HUES48 (cell line): Measurements from ENCODE around the gene RAPGEF4.
"Not testable (repeated sequence)": the region's sequence is repeated elsewhere in the genome, so short reads cannot be mapped to it uniquely, and the experiment has no call there.

Source experiments
- H3K27ac ChIP-seq: one replicate; pipeline ENCODE4 v1.7.0; 2013; ENCODE audit warnings: low read depth, low read length, inconsistent platforms
- H3K27me3 ChIP-seq: 2 replicates; pipeline ENCODE4 v1.6.1; 2013; ENCODE audit warnings: mild to moderate bottlenecking, low read length; ENCODE audit not compliant: control insufficient read depth, insufficient read depth
- H3K36me3 ChIP-seq: 2 replicates; pipeline ENCODE4 v1.6.1; 2013; ENCODE audit warnings: low read length; ENCODE audit not compliant: control insufficient read depth, insufficient read depth
- H3K4me1 ChIP-seq: 2 replicates; pipeline ENCODE4 v1.6.1; 2013; ENCODE audit warnings: mild to moderate bottlenecking, low read length; ENCODE audit not compliant: control insufficient read depth, insufficient read depth
- H3K4me3 ChIP-seq: 2 replicates; pipeline ENCODE4 v1.5.1; 2013; ENCODE audit warnings: mild to moderate bottlenecking, low read depth, low read length
- H3K9ac ChIP-seq: 2 replicates; pipeline ENCODE4 v1.6.1; 2013; ENCODE audit warnings: mild to moderate bottlenecking, low read depth, low read length, moderate library complexity
- H3K9me3 ChIP-seq: 2 replicates; pipeline ENCODE4 v1.6.1; 2013; ENCODE audit warnings: low read length; ENCODE audit not compliant: control insufficient read depth, insufficient read depth

RAPGEF4 gene

DNA sequence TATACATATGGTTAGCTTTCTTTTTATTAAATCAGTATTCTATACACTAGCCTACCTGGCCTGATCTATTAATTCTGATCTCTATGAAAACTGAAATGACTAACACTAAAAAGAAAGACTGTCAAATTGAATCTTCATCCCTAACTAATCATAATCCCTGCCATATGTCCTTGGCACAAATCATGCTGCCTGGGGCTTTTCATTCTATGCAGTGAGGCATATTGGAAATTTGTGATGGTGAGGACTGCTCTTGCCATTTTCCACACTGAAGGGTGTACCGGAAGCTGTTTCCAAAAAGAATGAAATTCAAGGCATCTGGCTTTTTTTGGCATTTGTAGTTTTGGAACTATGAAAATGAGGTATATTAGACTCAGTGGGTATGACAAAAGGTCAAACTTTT is 39.7 kb downstream of the RAPGEF4 start:
- H3K4me3 ChIP-seq, result no peak overlapping the region
- H3K9ac ChIP-seq, result no peak overlapping the region
- H3K36me3 ChIP-seq, result no peaks in the 10 kb centered on the region
- no peaks in the 10 kb centered on the region for H3K27me3 ChIP-seq
- no peak overlapping the region for H3K27ac ChIP-seq
- no peaks in the 10 kb centered on the region for H3K4me1 ChIP-seq
- no peaks in the 10 kb centered on the region for H3K9me3 ChIP-seq

DNA sequence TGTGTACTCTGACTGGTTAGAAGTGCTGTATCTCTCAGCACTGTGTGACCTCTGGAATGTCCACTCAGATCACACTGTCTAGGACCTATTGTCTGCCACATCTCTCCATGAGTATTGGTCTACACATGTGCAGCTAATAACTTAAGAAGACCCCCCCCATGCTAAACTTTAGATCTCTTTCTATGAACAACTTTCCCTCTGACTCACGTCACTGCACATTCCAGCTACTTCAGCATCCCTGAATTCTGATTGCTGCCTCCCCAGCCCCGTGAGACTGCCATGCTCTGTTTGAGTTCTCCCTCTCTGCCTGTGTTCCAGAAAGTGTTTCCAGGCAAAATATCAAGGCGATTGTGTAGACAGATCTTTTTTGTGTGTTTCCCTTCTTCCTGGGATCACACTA is 41.8 kb downstream of the RAPGEF4 start:
- no peak overlapping the region for H3K9ac ChIP-seq
- no peaks in the 10 kb centered on the region for H3K4me1 ChIP-seq
- no peaks in the 10 kb centered on the region for H3K36me3 ChIP-seq
- no peaks in the 10 kb centered on the region for H3K9me3 ChIP-seq
- H3K4me3 ChIP-seq, result no peak overlapping the region
- H3K27ac ChIP-seq, result no peak overlapping the region
- H3K27me3 ChIP-seq, result no peaks in the 10 kb centered on the region

DNA sequence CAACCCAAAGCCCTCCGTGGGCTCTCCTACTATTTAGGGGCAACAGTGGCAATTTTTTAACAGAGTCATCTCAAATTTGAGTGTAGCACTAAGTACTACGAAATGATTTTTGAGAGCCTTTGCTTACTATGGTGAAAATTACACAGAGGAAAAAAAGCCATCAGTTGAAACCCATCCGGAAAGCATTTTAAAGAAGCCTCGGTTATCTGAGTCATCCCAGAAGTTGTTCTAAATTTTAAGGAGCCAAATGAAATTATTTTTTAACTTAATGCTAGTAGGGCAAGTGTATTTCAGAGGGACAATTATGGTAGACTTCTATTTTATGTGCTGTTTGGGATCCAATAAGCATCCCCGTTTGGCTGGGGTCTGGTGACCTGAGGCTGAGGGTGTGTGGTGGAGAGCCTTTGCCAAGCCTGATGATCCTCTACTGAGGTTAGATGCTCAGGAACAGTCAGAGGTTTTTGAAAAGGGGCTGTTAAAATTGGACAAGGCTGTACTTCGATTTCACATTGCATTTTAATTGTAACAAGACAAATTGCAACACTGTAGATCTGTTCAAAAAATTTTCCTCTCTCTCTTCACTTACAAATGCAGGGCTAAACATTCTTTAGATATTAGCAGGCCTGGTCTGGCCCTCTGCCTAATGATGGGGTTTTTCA is 47.0 kb downstream of the RAPGEF4 start:
- no peak overlapping the region for H3K9ac ChIP-seq
- no peaks in the 10 kb centered on the region for H3K9me3 ChIP-seq
- no peaks in the 10 kb centered on the region for H3K27me3 ChIP-seq
- H3K4me1 ChIP-seq, result no peaks in the 10 kb centered on the region
- H3K27ac ChIP-seq, result no peak overlapping the region
- no peaks in the 10 kb centered on the region for H3K36me3 ChIP-seq
- no peak overlapping the region for H3K4me3 ChIP-seq

DNA sequence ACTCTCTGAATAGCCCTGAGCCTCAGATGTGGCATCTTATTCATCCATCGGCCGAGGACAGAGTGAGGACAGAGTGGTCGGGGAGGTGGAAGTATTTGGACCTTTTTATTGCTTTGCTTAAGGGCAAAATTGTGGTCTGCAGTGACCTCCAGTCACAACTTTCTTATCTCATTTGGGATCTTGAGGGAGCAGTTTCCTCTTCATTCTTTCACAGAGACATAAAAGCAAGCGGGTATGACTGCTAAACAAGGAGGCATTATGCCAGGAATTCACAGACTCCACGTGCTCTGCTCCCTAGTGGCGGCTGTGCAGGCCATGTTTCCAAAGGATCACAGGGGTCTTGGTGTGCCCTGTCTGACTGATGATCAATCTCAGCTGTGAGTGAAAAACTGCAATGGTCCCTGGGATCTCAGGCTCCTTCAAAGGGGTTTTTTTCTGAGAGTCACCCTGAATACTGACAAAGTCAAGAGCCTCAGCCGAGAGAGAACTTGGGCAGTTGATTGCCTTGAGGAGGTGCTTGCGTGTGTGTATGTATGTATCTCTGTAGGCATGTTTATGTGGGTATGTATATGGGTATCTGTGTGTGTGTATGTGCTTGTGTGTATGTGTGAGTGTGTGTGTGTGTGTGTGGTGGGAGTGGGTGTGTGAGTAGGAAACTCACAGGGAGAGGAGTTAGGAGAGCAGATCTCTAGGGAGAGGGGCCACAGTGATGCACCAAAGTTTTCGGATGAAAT is 47.7 kb downstream of the RAPGEF4 start:
- H3K27ac ChIP-seq, result no peak overlapping the region
- H3K9ac ChIP-seq, result no peak overlapping the region
- no peak overlapping the region for H3K4me3 ChIP-seq
- no peaks in the 10 kb centered on the region for H3K27me3 ChIP-seq
- no peaks in the 10 kb centered on the region for H3K4me1 ChIP-seq
- no peaks in the 10 kb centered on the region for H3K9me3 ChIP-seq
- H3K36me3 ChIP-seq, result no peaks in the 10 kb centered on the region

DNA sequence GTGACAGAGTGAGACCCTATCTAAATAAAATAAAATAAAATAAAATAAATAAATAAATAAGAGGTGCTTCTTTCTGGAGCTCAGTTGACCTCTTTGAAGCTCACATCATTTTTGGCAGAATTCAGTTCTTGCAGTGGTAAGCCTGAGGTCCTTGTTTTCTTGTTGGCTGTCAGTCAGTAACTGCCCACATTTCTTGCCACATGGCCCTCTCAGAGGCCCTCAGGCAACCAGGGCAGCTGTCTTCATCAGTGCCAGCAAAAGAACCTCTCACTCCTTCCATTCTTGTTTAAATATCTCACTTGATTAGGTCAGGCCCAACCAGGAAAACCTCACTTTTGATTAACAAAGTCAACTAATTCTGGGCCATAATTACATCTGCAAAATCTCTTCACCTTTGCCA is 53.2 kb downstream of the RAPGEF4 start:
- Histone ChIP-seq H3K4me1 (no peaks in the 10 kb centered on the region), H3K9me3 (no peaks in the 10 kb centered on the region), H3K36me3 (no peaks in the 10 kb centered on the region), H3K27me3 (no peaks in the 10 kb centered on the region), H3K27ac (no peak overlapping the region), H3K4me3 (no peak overlapping the region), H3K9ac (no peak overlapping the region)

DNA sequence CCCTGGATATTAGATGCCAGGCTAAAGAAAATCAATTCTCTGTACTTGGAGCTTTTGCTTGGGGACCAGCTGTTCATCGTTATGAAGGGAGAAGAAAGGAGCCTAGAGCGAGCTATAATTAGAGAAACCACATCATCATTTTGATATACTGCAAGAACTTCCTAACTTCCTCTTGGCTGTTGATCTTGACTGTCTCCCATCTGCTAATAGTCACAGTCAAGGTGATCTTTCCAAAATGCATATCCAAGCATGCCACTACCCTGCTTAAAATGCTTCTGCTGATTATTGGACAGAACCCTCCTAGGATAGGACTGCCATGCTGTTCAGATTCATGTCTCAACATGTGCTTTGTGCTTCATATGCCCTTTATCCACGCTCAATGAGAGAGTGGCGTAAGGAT is 54.8 kb downstream of the RAPGEF4 start:
- H3K9ac ChIP-seq, result no peak overlapping the region
- no peaks in the 10 kb centered on the region for H3K36me3 ChIP-seq
- no peaks in the 10 kb centered on the region for H3K9me3 ChIP-seq
- H3K4me3 ChIP-seq, result no peak overlapping the region
- no peak overlapping the region for H3K27ac ChIP-seq
- H3K4me1 ChIP-seq, result no peaks in the 10 kb centered on the region
- no peaks in the 10 kb centered on the region for H3K27me3 ChIP-seq

DNA sequence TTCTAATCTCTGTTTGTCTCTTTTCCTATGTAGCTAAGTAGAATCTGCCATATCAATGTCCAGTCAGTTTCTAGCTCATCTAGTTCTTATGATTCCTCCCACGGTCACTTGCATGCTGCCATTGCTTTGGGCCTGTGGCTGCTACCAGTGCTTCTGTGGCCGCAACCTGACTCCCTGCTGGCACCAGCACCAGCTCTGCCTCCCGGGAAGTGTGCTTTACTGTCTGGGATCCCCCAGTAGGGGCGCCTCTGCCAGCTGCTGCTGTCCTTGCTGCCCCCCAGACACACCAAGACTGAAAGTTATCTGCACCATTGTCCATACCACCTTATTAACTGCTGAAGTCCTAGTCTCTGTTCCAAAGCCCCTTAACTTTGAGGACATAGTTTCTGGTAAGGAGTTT is 56.3 kb downstream of the RAPGEF4 start:
- H3K4me3 ChIP-seq, result no peak overlapping the region
- no peaks in the 10 kb centered on the region for H3K4me1 ChIP-seq
- H3K9me3 ChIP-seq, result no peaks in the 10 kb centered on the region
- H3K27me3 ChIP-seq, result no peaks in the 10 kb centered on the region
- H3K27ac ChIP-seq, result no peak overlapping the region
- H3K9ac ChIP-seq, result no peak overlapping the region
- no peaks in the 10 kb centered on the region for H3K36me3 ChIP-seq

DNA sequence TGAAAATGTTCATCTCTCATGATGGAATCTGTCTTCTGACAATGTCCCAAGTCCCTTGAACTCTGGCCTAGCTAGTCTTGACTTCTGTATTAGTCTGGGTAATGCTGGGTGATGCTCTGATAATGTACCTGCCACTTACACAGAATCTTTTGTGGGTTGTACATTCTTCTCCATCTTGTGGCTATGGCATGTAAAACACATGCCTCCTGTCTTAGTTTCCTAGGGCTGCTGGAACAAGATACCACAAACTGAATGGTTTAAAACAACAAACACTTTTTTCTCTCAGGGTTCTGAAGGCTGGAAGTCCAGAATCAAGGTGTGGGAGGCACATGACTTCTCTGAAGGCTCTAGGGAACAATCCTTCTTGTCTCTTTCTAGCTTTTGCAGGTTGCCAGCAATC is 57.1 kb downstream of the RAPGEF4 start:
- H3K27me3 ChIP-seq, result no peaks in the 10 kb centered on the region
- H3K4me3 ChIP-seq, result no peak overlapping the region
- no peaks in the 10 kb centered on the region for H3K9me3 ChIP-seq
- H3K9ac ChIP-seq, result no peak overlapping the region
- no peaks in the 10 kb centered on the region for H3K36me3 ChIP-seq
- H3K4me1 ChIP-seq, result no peaks in the 10 kb centered on the region
- H3K27ac ChIP-seq, result no peak overlapping the region

DNA sequence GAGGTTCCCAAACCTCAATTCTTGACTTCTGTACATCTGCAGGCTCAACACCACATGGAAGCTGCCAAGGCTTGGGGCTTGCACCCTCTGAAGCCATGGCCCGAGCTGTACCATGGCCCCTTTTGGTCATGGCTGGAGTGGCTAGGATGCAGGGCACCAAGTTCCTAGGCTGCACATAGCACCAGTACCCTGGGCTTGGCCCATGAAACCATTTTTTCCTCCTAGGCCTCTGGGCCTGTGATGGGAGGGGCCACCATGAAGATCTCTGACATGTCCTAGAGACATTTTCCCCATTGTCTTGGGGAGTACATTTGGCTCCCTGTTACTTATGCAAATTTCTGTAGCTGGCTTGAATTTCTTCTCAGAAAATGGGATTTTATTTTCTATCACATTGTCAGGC is 67.7 kb downstream of the RAPGEF4 start:
- not testable (repeated sequence) for H3K36me3 ChIP-seq, H3K4me3 ChIP-seq, H3K9ac ChIP-seq, H3K27me3 ChIP-seq, H3K27ac ChIP-seq, H3K4me1 ChIP-seq
- peaks cover 12% of the 10 kb centered on the region for H3K9me3 ChIP-seq

DNA sequence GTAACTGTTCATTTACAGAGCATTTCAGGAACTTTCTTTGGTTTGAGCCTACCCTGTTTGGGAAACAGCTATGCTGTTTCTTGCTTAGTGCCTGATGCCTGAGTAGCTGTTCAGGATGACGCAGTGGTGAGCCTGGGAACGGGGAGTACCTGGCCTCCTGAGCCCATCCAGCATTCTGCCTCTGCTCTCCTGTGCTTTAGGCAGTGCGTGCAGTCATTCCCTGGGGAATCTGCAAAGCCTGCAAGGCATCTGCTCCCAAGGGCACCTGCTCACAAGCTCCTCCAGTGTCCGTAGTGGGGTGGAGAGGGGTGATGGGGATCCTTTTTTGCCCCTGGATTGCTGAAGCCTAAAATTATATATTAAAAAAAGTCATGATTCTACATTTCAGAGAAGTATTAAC is 68.8 kb downstream of the RAPGEF4 start:
- Histone ChIP-seq H3K9ac (no peak overlapping the region), H3K9me3 (peaks cover 12% of the 10 kb centered on the region), H3K27me3 (no peaks in the 10 kb centered on the region), H3K4me1 (peaks cover 8% of the 10 kb centered on the region; the same call in 1 of the 2 replicates), H3K36me3 (no peaks in the 10 kb centered on the region), H3K27ac (no peak overlapping the region), H3K4me3 (no peak overlapping the region)

DNA sequence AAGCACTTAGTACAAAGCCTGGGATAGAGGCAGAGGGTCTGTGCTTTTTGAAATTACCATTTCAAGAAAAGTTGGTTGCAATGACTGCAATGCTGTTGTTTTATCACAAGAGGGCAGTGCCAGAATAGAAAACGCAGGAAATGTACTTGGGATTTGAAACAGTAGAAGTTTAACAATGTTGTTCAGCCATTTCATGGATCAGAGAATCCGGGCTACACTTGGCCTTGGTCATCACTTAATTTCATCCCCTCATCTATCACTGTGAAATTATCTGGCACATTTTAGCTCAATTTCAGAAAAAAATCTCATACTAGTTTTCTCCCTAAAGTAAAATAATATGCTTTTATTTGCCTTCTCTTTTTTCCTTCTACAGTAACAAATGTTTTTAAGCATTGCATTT is 70.8 kb downstream of the RAPGEF4 start:
- no peaks in the 10 kb centered on the region for H3K36me3 ChIP-seq
- H3K4me3 ChIP-seq, result no peak overlapping the region
- H3K9ac ChIP-seq, result no peak overlapping the region
- no peak overlapping the region for H3K27ac ChIP-seq
- H3K9me3 ChIP-seq, result peaks cover 12% of the 10 kb centered on the region
- H3K4me1 ChIP-seq, result peaks cover 8% of the 10 kb centered on the region; the same call in 1 of the 2 replicates
- no peaks in the 10 kb centered on the region for H3K27me3 ChIP-seq
